Measurements from ENCODE around the gene NUCB2.

- TF ChIP-seq POLR2A (IDR thresholded peaks at IDR 0.05) (no peak), POLR2AphosphoS5 (IDR thresholded peaks at IDR 0.05) (no peak), CTCF (IDR thresholded peaks at IDR 0.05) (no peak)
Measured at GRCh38 chr11:17263769-17264168, 12.8 kb upstream of the NUCB2 start.
